ENCODE measurements around the gene SRP14.

Gene SRP14

DNA sequence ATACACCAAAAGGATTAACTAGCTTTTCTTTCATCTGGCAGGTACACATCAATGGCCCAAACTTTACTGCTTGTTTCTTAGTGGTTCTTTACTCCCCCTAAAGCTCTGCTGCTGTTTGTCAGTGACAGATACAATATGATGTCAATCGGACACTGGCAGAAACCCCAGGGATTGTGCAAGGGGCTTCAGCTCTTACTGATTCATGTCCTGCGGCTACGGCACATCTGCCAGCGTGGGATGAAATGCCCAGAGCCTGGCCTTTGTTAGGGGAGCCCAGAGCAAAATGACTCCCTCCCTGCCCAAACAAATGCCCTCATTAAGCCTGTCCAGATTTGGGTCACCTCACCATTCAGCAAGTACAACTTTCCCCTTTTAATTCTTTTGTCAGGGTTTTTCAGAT, 28.3 kb downstream of the SRP14 start:
- no peak for DNase-seq (ENCODE audit: low read depth in 1 of 2, low spot score in 1 of 2)
- no peak overlapping the region for H3K4me3 ChIP-seq (replicated peaks; ENCODE audit: insufficient read depth, low read length)
- no peak overlapping the region for H3K27ac ChIP-seq (replicated peaks)
- no peaks in the 10 kb centered on the region for H3K27me3 ChIP-seq (ENCODE audit: insufficient read depth, poor library complexity, severe bottlenecking)
- TF ChIP-seq, protein P1, sequence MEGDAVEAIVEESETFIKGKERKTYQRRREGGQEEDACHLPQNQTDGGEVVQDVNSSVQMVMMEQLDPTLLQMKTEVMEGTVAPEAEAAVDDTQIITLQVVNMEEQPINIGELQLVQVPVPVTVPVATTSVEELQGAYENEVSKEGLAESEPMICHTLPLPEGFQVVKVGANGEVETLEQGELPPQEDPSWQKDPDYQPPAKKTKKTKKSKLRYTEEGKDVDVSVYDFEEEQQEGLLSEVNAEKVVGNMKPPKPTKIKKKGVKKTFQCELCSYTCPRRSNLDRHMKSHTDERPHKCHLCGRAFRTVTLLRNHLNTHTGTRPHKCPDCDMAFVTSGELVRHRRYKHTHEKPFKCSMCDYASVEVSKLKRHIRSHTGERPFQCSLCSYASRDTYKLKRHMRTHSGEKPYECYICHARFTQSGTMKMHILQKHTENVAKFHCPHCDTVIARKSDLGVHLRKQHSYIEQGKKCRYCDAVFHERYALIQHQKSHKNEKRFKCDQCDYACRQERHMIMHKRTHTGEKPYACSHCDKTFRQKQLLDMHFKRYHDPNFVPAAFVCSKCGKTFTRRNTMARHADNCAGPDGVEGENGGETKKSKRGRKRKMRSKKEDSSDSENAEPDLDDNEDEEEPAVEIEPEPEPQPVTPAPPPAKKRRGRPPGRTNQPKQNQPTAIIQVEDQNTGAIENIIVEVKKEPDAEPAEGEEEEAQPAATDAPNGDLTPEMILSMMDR (IDR thresholded peaks at IDR 0.05; ENCODE audit: insufficient read depth, low read length) = no peak
- TF ChIP-seq SPI1 (IDR thresholded peaks at IDR 0.05; ENCODE audit: borderline replicate concordance, low read depth) (no peak), REST (IDR thresholded peaks at IDR 0.05; ENCODE audit: insufficient replicate concordance, low read depth) (no peak), POLR2AphosphoS5 (IDR thresholded peaks at IDR 0.05; ENCODE audit: low read depth) (no peak), GABPA (IDR thresholded peaks at IDR 0.05; ENCODE audit: low read depth) (no peak)

- Histone ChIP-seq H3K4me3 (replicated peaks; ENCODE audit: insufficient read depth, low read length) (no peak overlapping the region), H3K27ac (replicated peaks) (no peak overlapping the region), H3K27me3 (ENCODE audit: insufficient read depth, poor library complexity, severe bottlenecking) (no peaks in the 10 kb centered on the region)
- DNase-seq (ENCODE audit: low read depth in 1 of 2, low spot score in 1 of 2) = peak in 1 of 2 experiments; percentile 10
- TF ChIP-seq SPI1 (IDR thresholded peaks at IDR 0.05; ENCODE audit: borderline replicate concordance, low read depth) (peak; percentile 5; the same call in 1 of the 2 replicates), GABPA (IDR thresholded peaks at IDR 0.05; ENCODE audit: low read depth) (no peak)
Measured at GRCh38 chr15:40008061-40008765, 30.8 kb downstream of the SRP14 start.

- TF ChIP-seq POLR2AphosphoS5 (IDR thresholded peaks at IDR 0.05; ENCODE audit: low read depth) = no peak
- no peak for TF ChIP-seq REST (IDR thresholded peaks at IDR 0.05; ENCODE audit: insufficient replicate concordance, low read depth)
- TF ChIP-seq SPI1 (IDR thresholded peaks at IDR 0.05; ENCODE audit: borderline replicate concordance, low read depth) = no peak
- TF ChIP-seq, protein P1 (IDR thresholded peaks at IDR 0.05; ENCODE audit: insufficient read depth, low read length) = no peak
- TF ChIP-seq GABPA (IDR thresholded peaks at IDR 0.05; ENCODE audit: low read depth) = no peak
- DNase-seq (ENCODE audit: low read depth in 1 of 2, low spot score in 1 of 2) = no peak
- H3K27me3 ChIP-seq (ENCODE audit: insufficient read depth, poor library complexity, severe bottlenecking) = no peaks in the 10 kb centered on the region
- no peak overlapping the region for H3K4me3 ChIP-seq (replicated peaks; ENCODE audit: insufficient read depth, low read length)
- no peak overlapping the region for H3K27ac ChIP-seq (replicated peaks)
Measured at GRCh38 chr15:40006646-40007045, 32.3 kb downstream of the SRP14 start.

GRCh38 chr15:40006003-40006402, 33.0 kb downstream of the SRP14 start:
- no peak for DNase-seq (ENCODE audit: low read depth in 1 of 2, low spot score in 1 of 2)
- Histone ChIP-seq H3K27ac (replicated peaks) (no peak overlapping the region), H3K27me3 (ENCODE audit: insufficient read depth, poor library complexity, severe bottlenecking) (no peaks in the 10 kb centered on the region), H3K4me3 (replicated peaks; ENCODE audit: insufficient read depth, low read length) (no peak overlapping the region)
- TF ChIP-seq GABPA (IDR thresholded peaks at IDR 0.05; ENCODE audit: low read depth) (no peak), SPI1 (IDR thresholded peaks at IDR 0.05; ENCODE audit: borderline replicate concordance, low read depth) (no peak), POLR2AphosphoS5 (IDR thresholded peaks at IDR 0.05; ENCODE audit: low read depth) (no peak), REST (IDR thresholded peaks at IDR 0.05; ENCODE audit: insufficient replicate concordance, low read depth) (no peak)
- TF ChIP-seq, protein P1 (IDR thresholded peaks at IDR 0.05; ENCODE audit: insufficient read depth, low read length) = no peak
